ENCODE measurements around the gene APOL2. TPM values are rescaled to one million over a fixed set of nuclear protein-coding genes. Genes with fewer than 3 reads are reported as not detected.
"Not testable (repeated sequence)": the region's sequence is repeated elsewhere in the genome, so short reads cannot be mapped to it uniquely, and the experiment has no call there.

Gene APOL2
- total RNA-seq, 2 donors from 2014 or later, result 64.5 to 69.5 TPM

DNA sequence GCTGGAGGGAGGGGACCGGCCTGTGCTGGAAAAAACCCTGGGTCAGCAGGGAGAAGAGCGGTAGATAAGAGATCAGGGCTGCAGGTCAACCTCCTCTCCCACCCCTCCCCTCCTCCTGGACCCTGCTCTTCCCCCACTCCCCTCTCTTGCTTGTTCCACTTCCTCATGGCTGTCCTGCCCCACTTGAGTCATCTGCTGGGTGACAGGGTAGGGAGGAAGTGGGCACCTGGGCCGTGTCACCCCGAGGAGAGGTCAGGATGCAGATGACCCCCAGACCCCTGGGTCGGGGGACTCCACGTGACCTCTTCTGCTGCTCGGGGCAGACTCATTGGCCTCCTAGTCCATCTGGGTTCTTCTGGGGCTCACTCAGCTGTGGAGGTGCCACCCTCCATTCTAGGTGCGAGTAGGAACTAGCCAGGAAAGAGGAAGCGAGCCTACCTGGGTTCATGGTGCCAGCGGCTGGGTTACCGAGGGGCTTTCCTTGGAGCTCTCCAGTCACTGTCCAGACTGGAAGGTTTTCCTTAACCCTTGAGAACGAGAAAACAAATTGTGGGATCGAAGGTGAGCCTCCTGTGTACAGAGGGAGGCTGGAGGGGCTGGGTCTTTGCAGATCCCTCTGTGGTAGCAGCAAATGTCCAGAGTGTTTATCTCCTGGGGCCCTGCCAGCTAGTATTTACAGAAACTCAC lies 6.5 kb downstream of the APOL2 start:
- H3K27ac Mint-ChIP-seq, result peak overlapping the region; percentile 29
- peaks cover 0 to 3% of the 10 kb centered on the region in 2 donors for H3K9me3 Mint-ChIP-seq
- no peaks in the 10 kb centered on the region for H3K27me3 Mint-ChIP-seq (ENCODE audit: low read depth)
- no peak overlapping the region for H3K4me3 Mint-ChIP-seq
- DNase-seq, result no peak
- H3K36me3 Mint-ChIP-seq (ENCODE audit: insufficient read depth in 2 of 2), result peaks cover 23 to 35% of the 10 kb centered on the region in 2 donors
- ATAC-seq (replicated peaks in 1 of 2), result peak in 1 of 2 donors; percentile 27
- H3K4me1 Mint-ChIP-seq (ENCODE audit: low read depth), result peaks cover 46% of the 10 kb centered on the region

DNA sequence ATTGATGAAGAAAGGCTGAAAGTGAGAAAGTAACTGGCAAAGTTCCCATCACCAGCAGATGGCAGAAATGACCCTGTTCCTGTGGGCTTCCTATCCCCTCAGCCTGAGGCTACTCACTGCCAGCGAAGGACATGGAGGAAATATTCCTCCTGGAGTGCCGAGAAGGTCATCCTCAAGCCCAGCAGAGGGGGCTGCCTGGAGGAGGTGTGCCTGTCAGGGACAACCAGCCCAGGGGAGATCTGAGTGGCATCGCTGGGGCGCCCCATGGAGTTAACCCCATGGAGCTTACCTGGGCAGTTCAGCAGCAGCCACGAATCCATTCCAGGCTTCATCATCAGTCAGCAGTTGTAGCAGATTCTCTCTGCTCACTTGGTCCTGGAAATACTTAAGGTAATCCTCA lies 8.3 kb downstream of the APOL2 start:
- not testable (repeated sequence) for H3K9me3 Mint-ChIP-seq; H3K27me3 Mint-ChIP-seq (ENCODE audit: low read depth); ATAC-seq (replicated peaks in 1 of 2); H3K4me3 Mint-ChIP-seq; H3K27ac Mint-ChIP-seq; DNase-seq
- H3K36me3 Mint-ChIP-seq (ENCODE audit: insufficient read depth in 2 of 2), result peaks cover 19 to 27% of the 10 kb centered on the region in 2 donors
- peaks cover 30% of the 10 kb centered on the region for H3K4me1 Mint-ChIP-seq (ENCODE audit: low read depth)

DNA sequence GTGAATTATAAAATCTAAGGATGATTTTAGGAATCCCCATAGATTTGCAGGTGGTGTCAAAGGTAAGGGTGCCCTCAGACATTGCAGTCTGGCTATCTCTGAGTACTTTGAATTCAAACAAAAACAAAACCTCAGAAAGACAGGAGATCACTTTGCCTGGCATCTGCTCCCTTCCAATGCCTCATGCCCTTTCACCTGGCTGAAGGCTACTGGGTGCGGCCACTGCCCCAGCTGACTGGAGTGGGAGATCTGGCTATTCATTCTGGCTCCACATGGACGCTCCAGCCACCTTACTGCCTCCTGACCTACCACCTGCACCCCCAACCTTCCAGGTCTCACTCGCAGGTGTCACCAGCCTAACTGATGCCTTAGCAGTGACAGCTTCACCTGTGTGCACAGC lies 9.7 kb downstream of the APOL2 start:
- H3K4me3 Mint-ChIP-seq; DNase-seq; ATAC-seq (replicated peaks in 1 of 2); H3K9me3 Mint-ChIP-seq; H3K27me3 Mint-ChIP-seq (ENCODE audit: low read depth): not testable (repeated sequence)
- H3K36me3 Mint-ChIP-seq (ENCODE audit: insufficient read depth in 2 of 2), result peaks cover 10 to 18% of the 10 kb centered on the region in 2 donors
- H3K27ac Mint-ChIP-seq, result peak overlapping the region; percentile 89
- peaks cover 18% of the 10 kb centered on the region for H3K4me1 Mint-ChIP-seq (ENCODE audit: low read depth)

DNA sequence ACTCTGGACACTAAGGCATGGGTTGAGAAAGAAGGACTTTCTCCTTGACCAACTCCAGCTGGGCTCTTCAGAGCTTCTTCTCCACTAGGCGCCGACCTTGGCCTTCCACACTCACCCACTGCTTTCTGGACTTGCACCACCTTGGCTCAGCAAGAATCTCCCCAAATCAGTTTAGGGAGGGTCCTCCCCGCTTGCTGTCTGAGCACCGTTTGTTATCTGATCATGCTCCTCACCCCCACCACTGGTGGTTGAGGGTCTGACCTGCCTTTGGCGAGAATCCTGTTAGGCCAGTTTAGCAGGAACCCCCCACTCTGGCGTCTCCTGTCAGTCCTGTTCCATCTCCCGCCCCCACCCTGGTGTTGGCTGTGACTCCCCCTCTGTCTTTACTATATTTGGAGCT lies 10.4 kb downstream of the APOL2 start:
- H3K36me3 Mint-ChIP-seq (ENCODE audit: insufficient read depth in 2 of 2), result peaks cover 9 to 14% of the 10 kb centered on the region in 2 donors
- ATAC-seq (replicated peaks in 1 of 2), result no peak
- peak overlapping the region; percentile 89 for H3K27ac Mint-ChIP-seq
- H3K27me3 Mint-ChIP-seq (ENCODE audit: low read depth), result no peaks in the 10 kb centered on the region
- H3K4me3 Mint-ChIP-seq, result no peak overlapping the region
- H3K4me1 Mint-ChIP-seq (ENCODE audit: low read depth), result peaks cover 18% of the 10 kb centered on the region
- no peak for DNase-seq
- H3K9me3 Mint-ChIP-seq, result no peaks in the 10 kb centered on the region

DNA sequence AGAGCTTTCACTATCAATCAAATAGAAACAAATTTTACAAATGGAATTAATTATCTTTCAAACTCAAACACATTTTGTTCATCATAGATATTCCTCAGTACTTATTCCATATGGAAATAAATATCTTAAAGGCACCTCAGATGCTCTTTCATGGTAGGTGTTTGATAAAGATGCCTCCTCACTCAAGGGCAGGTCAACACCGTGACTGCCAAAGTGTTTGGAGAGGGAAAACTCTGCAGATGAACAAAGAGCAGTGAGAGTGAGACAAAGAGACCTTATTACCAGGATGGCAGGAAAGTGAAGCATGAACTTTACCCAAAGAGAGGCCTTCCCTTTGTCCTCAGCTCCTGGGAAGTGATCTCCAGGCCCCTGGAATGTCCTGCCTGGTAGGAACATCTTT lies 11.0 kb downstream of the APOL2 start:
- not testable (repeated sequence) for ATAC-seq (replicated peaks in 1 of 2); H3K27me3 Mint-ChIP-seq (ENCODE audit: low read depth); H3K27ac Mint-ChIP-seq; H3K4me3 Mint-ChIP-seq; H3K9me3 Mint-ChIP-seq; DNase-seq
- H3K4me1 Mint-ChIP-seq (ENCODE audit: low read depth), result peaks cover 17% of the 10 kb centered on the region
- peaks cover 9 to 10% of the 10 kb centered on the region in 2 donors for H3K36me3 Mint-ChIP-seq (ENCODE audit: insufficient read depth in 2 of 2)

DNA sequence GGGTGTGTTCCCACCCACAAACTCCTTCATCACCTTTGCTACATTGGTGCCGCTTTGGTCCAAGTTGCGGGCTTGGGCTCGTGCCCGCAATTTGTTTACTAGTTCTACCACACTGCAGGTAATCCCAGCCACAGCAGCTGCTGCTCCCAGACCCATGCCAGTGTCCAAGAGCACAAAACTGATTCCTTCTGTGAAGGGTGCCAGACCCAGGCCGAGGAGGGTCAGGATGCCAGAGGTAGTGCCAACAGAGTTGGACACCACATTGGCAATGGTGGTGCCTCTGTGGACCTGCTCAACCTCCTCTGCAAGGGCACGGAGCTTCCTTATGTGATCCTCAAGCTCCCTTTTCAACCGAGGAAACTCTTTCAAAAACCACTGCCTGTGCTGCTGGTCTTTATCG lies 11.5 kb downstream of the APOL2 start:
- no peaks in the 10 kb centered on the region for H3K27me3 Mint-ChIP-seq (ENCODE audit: low read depth)
- H3K4me1 Mint-ChIP-seq (ENCODE audit: low read depth), result peaks cover 17% of the 10 kb centered on the region
- DNase-seq, result no peak
- no peak overlapping the region for H3K4me3 Mint-ChIP-seq
- no peaks in the 10 kb centered on the region for H3K9me3 Mint-ChIP-seq
- ATAC-seq (replicated peaks in 1 of 2), result no peak
- H3K36me3 Mint-ChIP-seq (ENCODE audit: insufficient read depth in 2 of 2), result peaks cover 9 to 10% of the 10 kb centered on the region in 2 donors
- H3K27ac Mint-ChIP-seq, result no peak overlapping the region

DNA sequence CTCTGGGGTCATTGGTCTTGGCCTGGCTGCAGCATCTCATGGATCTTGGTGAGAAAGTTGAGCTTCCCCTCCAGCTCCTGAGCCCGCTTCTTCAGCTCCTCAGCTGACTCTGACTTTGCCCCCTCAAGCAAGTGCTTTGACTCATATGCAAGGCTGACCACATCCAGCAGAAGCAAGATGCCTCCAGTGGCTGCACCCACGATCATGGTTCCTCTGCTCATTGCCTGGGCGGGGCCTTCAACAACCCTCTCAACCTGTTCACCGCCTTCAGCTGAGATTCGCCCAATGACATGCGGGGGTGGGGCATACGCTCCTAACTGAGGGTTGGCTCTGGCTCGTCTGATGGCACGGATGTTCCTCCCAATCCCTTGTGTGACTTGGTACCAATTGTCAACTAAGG lies 11.9 kb downstream of the APOL2 start:
- H3K27ac Mint-ChIP-seq, result no peak overlapping the region
- H3K4me1 Mint-ChIP-seq (ENCODE audit: low read depth), result peaks cover 15% of the 10 kb centered on the region
- ATAC-seq (replicated peaks in 1 of 2) (peak; percentile 52 to 60), DNase-seq (peak; percentile 11 to 14)
- no peaks in the 10 kb centered on the region for H3K27me3 Mint-ChIP-seq (ENCODE audit: low read depth)
- H3K4me3 Mint-ChIP-seq, result no peak overlapping the region
- peaks cover 9 to 10% of the 10 kb centered on the region in 2 donors for H3K36me3 Mint-ChIP-seq (ENCODE audit: insufficient read depth in 2 of 2)
- no peaks in the 10 kb centered on the region for H3K9me3 Mint-ChIP-seq

DNA sequence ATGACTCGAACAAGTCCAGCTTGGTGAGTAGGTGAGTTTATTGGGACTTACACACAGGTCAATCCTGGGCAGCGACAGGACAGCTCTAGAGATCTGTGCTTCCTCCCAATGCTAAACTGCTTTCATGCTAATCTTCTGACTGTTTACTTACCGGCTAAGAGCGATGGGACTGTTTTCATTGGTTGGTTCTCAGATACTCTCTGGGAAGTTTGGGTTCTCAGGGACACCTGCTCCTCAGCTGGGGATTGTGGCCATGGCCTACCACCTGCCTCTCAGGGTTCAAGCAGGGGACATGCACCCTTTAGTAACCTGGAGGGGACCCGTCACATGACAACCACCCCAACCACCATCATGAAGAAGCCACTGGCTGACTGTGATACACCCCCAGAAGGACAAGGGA lies 13.1 kb downstream of the APOL2 start:
- H3K9me3 Mint-ChIP-seq, result no peaks in the 10 kb centered on the region
- DNase-seq (no peak), ATAC-seq (replicated peaks in 1 of 2) (no peak)
- H3K36me3 Mint-ChIP-seq (ENCODE audit: insufficient read depth in 2 of 2), result peaks cover 6% of the 10 kb centered on the region in 2 donors
- no peak overlapping the region for H3K27ac Mint-ChIP-seq
- H3K4me3 Mint-ChIP-seq, result no peak overlapping the region
- H3K27me3 Mint-ChIP-seq (ENCODE audit: low read depth), result no peaks in the 10 kb centered on the region
- H3K4me1 Mint-ChIP-seq (ENCODE audit: low read depth), result peaks cover 11% of the 10 kb centered on the region

DNA sequence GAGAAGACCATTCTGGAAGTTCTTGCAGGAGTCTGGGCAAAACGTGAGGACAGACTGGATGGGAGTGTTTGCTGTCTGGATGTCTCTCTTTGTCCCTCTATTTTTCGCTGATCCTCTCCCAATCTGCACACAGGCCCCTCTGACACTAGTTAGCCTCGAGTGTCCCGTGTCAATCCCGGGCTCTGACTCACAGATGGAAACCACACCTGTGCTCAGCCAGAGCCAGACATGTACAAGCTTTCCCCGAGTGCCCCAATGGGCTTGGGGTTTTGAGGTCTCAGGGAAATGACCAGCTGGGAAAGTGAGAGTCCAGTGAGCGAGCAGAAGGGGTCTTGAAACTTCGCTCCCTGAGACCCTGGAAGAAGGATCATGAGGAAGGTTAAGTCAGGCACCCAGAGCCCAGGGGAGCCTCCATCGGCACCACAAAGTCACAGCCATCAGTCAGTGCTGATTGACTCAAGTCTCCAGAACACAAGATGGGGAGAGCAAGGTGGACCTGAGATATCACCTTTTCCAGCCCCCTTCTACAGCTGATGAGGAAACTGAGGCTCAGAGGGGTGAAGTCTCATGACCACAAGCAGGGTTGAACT lies 13.9 kb downstream of the APOL2 start:
- Mint-ChIP-seq H3K4me3 (no peak overlapping the region), H3K4me1 (ENCODE audit: low read depth) (peaks cover 11% of the 10 kb centered on the region), H3K36me3 (ENCODE audit: insufficient read depth in 2 of 2) (peaks cover 5% of the 10 kb centered on the region in 2 donors), H3K27me3 (ENCODE audit: low read depth) (no peaks in the 10 kb centered on the region), H3K9me3 (no peaks in the 10 kb centered on the region), H3K27ac (no peak overlapping the region)
- DNase-seq (no peak), ATAC-seq (replicated peaks in 1 of 2) (no peak)

DNA sequence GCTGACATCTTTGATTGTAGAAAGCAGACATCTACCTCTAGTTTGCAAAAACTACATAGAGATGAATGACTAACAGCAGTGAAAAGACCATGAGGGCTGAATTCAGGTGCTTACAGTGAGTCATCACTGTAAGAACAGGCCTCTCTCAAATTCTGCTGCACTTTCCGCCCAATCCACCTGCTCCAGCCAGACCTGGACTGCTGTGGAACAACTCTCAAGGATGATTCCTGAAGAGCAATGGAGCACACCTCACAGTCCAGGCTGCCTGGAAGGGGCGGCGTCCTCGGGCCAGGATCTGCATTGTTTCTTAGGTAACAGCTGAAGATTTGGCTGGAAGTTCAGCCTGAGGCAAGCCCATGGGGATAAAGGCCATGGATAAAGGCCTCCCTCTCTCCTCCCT lies 15.1 kb downstream of the APOL2 start:
- DNase-seq (no peak), ATAC-seq (replicated peaks in 1 of 2) (peak in 1 of 2 donors; percentile 30)
- H3K36me3 Mint-ChIP-seq (ENCODE audit: insufficient read depth in 2 of 2), result peaks cover 2 to 3% of the 10 kb centered on the region in 2 donors
- no peak overlapping the region for H3K27ac Mint-ChIP-seq
- H3K4me3 Mint-ChIP-seq, result no peak overlapping the region
- peaks cover 11% of the 10 kb centered on the region for H3K4me1 Mint-ChIP-seq (ENCODE audit: low read depth)
- peaks cover under 1% of the 10 kb centered on the region for H3K27me3 Mint-ChIP-seq (ENCODE audit: low read depth)
- no peaks in the 10 kb centered on the region for H3K9me3 Mint-ChIP-seq

DNA sequence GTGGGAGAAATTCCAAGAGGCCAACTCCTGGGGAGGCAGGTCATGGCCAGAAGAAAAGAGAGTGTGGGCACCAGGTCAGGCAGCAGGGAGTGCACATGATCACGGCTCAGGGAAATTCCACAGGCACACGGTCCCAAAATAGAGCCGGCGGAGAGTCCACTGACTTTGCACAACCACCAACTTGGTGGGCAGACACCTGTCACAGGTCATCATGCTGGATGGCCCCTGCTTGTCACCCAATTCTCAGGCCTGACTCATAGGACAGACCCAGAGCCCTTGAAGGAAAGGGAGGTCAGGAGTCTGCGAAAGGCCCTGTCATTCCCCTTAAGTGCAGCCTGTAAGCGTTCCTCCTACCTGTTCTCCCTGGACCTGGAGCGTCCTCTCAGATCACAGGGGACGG lies 15.8 kb downstream of the APOL2 start:
- ATAC-seq (replicated peaks in 1 of 2), result no peak

DNA sequence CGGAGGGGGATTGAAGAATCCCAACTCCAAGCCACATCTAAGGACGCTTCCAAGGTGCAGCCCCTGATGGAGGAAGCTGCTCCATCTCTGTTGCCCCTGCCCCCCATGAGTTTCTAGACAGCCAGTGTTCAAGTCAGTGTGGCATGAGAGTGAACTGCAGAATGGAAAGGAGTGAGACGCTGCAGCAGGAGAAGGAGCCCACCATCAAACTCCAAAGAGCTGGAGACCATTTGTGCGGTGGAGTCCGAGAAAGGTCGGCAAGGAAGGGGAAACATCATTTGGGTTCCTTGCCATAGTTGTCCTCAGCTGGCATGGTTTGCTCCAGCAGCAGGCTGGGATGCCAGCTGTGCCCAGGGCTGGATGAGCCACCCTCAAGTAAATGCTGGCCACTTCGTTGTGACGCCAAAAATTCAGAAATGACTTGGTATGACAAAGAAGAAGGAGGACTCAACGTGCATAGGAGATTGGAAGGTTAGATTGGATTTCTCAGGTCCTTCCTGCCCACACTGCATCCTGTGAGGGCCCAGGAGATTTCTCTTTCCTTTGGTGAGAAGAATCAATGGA lies 16.4 kb downstream of the APOL2 start:
- Mint-ChIP-seq H3K27me3 (ENCODE audit: low read depth) (peaks cover 13% of the 10 kb centered on the region), H3K27ac (peak overlapping the region; percentile 57), H3K36me3 (ENCODE audit: insufficient read depth in 2 of 2) (peaks cover 0 to 3% of the 10 kb centered on the region in 2 donors), H3K4me3 (no peak overlapping the region), H3K4me1 (ENCODE audit: low read depth) (peaks cover 11% of the 10 kb centered on the region), H3K9me3 (no peaks in the 10 kb centered on the region)
- ATAC-seq (replicated peaks in 1 of 2) (no peak), DNase-seq (no peak)

More for the DNA sequence above, 15.8 kb downstream of the APOL2 start:
- DNase-seq, result no peak
- peaks cover 2 to 3% of the 10 kb centered on the region in 2 donors for H3K36me3 Mint-ChIP-seq (ENCODE audit: insufficient read depth in 2 of 2)
- H3K27ac Mint-ChIP-seq, result no peak overlapping the region
- H3K4me1 Mint-ChIP-seq (ENCODE audit: low read depth), result peaks cover 11% of the 10 kb centered on the region
- H3K4me3 Mint-ChIP-seq, result no peak overlapping the region
- H3K27me3 Mint-ChIP-seq (ENCODE audit: low read depth), result peaks cover 8% of the 10 kb centered on the region
- H3K9me3 Mint-ChIP-seq, result no peaks in the 10 kb centered on the region

All from activated T-cell treated with anti-CD3 and anti-CD28 coated beads, Interleukin-2, amount 50 U/mL, for 72 hours (primary cell).